ENCODE measurements around the gene UAP1.

DNA sequence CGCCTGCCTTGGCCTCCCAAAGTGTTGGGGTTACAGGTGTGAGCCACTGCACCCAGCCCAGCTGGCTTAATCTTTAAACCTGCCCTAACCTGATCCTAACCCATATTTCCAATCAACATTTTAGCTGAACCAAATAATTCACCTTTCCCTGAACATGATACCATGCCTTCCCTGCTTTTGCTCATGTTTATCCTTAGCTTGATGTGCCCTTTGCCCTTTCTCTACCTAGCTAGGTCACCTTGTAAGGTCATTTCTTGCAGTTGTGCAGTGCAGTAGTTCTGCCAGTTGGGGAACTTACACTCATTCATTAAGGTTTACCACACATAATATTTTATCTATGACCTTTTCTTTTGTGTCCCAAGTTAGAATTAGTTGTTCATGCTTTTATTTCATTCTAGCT lies 5.3 kb downstream of the UAP1 start:
- TF ChIP-seq, protein P1, sequence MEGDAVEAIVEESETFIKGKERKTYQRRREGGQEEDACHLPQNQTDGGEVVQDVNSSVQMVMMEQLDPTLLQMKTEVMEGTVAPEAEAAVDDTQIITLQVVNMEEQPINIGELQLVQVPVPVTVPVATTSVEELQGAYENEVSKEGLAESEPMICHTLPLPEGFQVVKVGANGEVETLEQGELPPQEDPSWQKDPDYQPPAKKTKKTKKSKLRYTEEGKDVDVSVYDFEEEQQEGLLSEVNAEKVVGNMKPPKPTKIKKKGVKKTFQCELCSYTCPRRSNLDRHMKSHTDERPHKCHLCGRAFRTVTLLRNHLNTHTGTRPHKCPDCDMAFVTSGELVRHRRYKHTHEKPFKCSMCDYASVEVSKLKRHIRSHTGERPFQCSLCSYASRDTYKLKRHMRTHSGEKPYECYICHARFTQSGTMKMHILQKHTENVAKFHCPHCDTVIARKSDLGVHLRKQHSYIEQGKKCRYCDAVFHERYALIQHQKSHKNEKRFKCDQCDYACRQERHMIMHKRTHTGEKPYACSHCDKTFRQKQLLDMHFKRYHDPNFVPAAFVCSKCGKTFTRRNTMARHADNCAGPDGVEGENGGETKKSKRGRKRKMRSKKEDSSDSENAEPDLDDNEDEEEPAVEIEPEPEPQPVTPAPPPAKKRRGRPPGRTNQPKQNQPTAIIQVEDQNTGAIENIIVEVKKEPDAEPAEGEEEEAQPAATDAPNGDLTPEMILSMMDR (IDR thresholded peaks at IDR 0.05): no peak
- TF ChIP-seq POLR2AphosphoS5 (IDR thresholded peaks at IDR 0.05) (no peak), POLR2A (IDR thresholded peaks at IDR 0.05) (no peak)
